GM18861 (cell line): ENCODE measurements around the gene PTDSS2.
"Not testable (repeated sequence)": the region's sequence is repeated elsewhere in the genome, so short reads cannot be mapped to it uniquely, and the experiment has no call there.

Source experiments
- ATAC-seq: cut with Tn5 transposase; IDR thresholded peaks from one replicate; pipeline ENCODE4 v1.9.1; 2021; ENCODE audit not compliant: unreplicated experiment

The PTDSS2 gene

DNA sequence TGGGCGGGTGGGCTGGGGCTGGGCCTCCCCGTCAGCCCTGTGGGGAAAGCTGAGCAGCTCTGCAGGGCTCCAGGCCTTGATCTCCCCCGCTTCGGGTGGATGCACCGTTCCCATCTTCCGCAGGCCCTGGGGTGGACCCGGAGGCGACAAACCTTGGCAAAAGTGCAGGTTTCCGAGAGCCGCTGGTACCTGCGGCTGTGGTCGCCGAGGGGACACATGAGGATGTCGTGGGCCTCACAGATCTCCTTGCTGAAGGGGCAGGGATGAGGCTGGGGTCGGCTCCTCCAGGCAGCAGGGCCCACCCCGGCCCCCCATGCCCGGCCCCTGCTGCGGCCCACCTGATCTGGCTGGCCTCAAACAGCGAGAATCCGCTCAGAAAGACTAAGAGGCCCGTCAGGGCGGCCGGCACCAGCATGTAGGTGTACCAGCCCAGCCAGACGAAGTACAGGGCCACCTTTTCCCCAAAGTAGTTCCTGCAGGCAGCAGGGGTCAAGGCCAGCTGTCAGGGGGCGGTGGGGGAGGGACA, 20.1 kb upstream of the PTDSS2 start:
- ATAC-seq, result no peak

DNA sequence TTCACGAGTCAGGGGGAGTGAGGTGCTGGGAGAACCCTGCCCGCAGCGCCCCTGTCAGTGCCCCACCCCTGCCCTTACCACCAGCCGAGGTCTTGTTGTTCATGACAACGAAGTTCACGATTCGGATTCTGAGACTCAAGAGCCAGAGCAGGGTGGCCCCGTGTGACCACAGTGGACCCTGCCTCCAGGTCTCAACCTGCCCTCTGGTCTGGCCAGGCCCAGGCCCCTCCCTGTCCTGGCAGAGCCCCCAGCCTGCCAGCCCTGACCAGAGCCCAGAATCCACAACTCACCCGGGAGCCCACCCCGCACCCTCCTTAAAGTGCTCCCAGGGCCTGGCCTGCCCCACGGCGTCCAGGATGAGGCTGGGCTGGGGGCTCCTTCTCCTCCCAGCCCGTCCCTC, 18.2 kb upstream of the PTDSS2 start:
- ATAC-seq, result no peak

DNA sequence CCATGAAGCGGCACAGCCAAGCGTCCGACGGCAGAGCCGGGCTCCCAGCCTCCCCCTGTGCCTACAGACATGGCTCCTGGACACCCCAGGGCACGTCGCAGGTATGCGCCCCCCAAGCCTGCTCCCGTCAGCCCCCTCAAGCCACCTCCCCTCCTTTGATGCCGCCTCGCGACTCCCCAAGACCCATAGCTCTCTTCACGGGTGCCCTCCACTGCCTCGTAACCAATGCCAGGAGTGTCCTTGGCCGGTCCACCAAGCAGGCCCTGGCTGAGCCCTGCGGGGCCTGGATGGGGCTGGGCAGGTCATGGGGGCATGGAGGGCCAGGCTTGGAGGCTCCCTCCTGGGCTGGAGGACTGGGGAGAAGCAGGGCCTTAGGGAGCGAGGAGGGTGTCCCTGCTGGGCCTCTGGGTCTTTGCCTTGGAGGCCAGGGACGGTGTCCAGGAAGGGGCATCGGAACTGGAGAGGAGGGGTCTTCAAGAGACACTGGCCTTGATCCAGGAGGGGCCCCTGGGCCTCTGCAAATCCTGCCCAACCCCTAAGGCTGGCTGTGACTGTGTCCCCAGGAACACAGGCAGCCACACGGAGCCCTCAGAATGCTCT, 17.5 kb upstream of the PTDSS2 start:
- ATAC-seq, result no peak

DNA sequence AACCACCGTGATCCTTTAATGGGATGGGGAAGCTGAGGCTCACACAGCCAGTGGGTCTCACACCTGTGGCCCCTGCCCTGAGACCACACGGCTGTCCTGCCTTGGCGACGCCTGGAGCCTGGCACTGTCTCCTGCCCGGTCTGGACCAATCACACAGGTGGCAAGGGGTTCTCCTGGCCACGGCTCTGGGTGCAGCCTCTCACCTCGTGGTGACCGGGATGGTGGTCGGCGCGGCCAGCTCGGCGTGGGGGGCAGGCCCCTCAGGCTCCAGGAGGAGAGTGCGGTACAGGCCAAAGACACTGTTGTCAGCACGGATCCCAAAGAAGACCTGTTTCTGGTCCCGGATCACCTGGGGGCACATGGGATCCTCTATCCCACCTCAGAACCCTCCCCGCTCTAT, 17.0 kb upstream of the PTDSS2 start:
- no peak for ATAC-seq

DNA sequence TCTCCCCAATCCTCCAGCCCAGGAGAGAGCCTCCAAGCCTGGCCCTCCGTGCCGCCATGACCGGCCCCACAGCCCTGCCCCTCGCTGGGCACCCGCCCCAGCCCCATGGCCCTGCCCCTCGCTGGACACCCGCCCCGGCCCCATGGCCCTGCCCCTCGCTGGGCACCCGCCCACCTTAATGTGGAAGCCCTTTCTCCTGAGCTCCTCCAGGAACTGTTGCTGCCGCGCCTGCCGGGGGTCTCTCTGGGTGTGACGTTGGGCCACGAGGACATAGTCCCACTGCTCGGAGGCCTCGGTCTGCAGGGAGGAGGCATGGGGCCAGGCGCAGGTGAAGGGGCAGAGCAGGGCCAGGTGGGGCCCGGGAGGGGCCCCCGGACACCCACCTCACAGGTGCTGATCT, 16.4 kb upstream of the PTDSS2 start:
- ATAC-seq, result no peak

DNA sequence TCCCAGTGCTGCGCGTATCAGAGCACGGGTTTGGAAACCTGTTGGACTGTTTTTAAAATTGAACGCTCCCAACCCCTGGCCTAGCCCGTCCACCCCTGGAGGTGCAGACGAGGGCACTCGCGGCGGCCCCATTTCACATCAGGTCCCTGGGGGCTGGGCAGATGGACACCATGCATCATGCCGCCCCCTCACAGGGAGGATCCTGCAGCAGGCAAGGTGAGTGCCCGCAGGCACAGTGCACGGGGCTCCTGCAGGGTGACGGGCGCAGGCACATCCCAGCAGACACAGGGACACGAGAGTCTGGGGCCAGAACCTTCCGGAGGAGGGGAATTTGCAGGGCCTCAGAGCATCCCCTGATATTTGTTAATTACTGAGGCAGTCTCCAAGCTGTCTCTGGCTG, 15.6 kb upstream of the PTDSS2 start:
- no peak for ATAC-seq

DNA sequence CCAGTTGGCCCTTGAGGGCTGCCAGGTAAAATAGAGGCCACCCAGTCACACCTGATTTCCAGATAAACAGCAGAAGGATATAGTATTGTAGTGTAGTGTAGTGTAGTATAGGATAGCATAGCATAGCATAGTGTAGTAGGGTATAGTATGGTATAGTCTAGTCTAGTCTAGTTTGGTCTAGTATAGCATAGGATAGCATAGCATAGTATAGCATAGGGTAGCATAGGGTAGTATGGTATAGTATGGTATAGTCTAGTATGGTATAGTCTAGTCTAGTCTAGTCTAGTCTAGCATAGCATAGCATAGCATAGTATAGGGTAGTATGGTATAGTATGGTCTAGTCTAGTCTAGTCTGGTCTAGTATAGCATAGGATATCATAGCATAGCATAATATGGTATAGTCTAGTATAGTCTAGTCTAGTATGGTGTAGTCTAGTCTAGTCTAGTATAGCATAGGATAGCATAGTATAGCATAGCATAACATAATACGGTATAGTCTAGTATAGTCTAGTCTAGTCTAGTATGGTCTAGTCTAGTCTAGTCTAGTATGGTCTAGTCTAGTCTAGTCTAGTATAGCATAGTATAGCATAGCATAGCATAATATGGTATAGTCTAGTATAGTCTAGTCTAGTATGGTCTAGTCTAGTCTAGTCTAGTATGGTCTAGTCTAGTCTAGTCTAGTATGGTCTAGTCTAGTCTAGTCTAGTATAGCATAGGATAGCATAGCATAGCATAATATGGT, 14.9 kb upstream of the PTDSS2 start:
- not testable (repeated sequence) for ATAC-seq

DNA sequence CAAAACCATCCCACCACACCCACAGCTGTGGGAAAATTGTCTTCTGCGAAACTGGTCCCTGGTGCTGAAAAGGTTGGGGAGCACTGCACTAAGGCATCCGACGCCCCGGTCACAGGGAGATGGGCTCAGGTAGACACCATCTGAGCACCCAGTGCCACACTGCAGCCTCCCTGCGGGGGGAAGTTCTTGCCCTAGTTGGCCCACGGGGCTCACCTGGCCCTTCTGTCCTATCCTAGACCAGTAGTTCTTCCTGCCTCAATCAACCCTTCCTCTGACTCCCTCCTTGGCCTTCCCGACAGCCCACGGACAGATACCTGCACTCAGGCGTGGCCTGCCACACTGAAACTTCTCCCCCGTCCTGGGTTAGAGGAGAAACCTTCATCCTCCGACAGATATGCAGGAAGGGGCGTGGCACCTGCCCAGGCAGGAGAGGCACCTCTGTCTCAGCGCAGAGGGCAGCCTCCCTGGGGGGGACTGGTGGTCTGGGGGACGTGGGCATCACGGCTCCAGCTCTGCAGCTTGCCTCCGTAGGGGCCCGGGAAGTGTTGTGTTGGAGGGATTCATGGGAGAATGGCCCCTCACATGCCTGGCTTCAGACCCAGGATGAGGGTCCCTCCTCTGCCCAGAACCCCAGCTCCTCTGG, 12.7 kb upstream of the PTDSS2 start:
- no peak for ATAC-seq

DNA sequence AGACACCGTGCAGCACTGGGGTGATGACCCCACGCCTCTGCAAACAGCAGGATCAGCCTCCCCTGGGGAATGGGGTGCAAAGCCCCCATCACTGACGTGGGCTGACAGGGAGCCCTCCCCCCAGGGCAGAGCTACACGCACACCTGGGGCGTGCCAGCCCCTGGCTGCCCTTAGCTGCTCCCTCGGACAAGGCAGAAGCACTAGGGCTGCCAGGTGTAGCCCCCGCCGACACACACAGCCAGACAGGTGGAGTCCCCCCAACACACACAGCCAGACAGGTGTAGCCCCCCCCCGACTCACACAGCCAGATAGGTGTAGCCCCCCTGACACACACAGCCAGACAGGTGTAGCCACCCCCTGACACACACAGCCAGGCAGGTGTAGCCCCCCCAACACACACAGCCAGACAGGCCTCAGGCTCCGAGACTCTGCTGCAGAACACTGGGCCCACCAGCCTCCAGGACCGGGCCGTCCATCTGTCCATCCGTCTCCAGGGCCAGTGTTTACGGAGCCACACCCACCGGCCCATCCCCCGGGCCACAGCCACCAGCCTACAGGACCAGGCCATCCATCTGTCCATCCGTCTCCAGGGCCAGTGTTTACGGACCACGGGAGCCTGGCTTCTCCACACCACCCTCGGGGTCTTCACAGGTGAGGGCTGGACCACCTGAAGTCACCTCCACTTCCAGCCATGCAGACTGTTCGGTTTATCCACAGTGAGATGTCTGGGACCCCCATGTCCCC, 11.8 kb upstream of the PTDSS2 start:
- no peak for ATAC-seq

DNA sequence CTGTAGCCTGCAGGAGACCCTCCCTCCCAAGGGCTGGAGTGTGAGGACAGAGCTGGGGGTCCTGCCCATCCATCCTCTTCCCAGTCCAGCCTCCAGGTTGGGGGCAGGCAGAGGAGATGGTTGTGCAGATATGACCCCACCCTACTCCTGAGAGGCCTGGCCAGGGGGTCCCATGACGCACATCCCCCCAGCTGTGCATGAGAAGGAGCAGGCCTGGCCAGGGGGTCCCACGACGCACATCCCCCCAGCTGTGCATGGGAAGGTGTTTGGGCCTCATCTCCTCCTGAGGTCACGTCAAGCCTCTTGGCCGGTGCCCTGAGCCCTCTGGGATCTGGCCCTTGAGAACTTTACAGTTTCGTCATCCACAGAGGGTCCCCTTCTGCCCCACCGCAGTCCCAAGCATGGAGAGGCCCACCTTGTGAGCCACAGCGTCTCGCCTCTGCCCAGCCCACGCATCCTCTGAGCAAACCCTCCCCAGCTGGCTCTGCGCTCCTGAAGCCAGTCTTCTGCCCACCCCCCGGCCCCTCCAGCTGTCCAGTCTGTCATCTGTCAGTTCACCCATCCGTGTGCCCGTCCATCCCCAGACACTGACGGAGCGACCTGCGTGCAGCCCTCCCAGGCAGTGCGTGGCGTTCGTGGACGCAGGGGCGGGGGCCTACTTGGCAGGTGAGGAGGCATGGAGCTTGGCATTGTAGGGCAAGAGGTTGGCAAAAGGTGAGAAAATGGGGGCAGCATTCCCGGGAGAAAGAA, 10.6 kb upstream of the PTDSS2 start:
- no peak for ATAC-seq

DNA sequence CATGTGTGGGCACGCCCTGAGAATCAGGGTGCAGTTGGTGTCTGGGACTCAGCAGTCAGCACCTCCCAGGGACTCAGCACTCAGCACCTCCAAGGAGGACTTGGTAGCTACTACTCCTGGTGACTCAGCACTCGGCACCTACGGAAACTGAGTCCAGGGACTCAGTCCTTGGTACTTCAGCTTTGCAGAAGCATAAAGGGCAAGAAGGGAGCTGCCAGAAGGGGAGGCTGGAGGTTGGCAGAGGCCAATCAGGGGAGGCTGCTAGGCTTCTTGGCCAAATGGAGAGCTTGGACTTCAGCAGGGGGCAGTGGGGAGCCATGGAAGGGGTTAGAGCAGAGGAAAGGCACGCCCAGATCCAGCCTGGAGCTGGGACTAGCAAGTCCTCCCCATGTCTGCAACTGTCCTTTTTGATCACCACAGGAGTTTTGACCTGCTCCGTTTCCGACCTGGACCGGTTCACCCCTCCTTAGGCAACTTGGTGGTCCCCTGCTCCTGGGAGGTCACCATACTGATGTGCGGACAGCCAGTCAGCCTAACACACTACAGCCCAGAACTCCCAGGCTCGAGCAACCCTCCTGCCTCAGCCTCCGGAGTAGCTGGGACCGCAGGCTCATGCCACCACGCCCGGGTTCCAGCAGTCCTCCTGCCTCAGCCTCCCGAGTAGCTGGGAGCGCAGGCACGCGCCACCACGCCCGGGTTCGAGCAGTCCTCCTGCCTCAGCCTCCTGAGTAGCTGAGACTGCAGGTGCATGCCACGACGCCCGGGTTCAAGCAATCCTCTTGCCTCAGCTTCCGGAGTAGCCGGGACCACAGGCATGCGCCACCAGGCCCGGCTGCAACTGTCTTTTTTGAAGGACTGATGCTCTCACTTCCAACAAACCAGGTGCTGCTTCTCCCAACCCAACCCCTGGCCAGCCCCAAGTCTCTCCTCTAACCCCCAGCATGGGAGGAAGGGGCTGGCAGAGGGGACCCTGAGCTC, 9.7 kb upstream of the PTDSS2 start:
- no peak for ATAC-seq

DNA sequence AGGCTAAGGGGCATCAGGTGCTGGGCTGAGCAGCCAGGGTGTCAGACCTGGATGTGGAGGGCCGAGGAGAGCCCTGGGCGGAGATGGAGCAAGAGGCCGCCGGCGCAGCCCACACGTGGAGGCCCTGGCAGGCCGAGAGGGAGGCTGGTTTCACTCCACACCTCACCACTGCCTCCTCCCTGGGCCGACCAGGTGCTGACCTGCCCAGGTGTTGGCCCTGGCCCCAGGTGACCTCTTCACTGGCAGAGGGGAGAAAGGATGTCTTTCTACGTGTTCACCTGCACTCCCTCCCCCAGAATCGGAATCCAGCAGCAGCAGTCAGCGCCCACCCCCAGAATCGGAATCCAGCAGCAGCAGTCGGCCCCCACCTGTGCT, 9.0 kb upstream of the PTDSS2 start:
- ATAC-seq, result no peak

DNA sequence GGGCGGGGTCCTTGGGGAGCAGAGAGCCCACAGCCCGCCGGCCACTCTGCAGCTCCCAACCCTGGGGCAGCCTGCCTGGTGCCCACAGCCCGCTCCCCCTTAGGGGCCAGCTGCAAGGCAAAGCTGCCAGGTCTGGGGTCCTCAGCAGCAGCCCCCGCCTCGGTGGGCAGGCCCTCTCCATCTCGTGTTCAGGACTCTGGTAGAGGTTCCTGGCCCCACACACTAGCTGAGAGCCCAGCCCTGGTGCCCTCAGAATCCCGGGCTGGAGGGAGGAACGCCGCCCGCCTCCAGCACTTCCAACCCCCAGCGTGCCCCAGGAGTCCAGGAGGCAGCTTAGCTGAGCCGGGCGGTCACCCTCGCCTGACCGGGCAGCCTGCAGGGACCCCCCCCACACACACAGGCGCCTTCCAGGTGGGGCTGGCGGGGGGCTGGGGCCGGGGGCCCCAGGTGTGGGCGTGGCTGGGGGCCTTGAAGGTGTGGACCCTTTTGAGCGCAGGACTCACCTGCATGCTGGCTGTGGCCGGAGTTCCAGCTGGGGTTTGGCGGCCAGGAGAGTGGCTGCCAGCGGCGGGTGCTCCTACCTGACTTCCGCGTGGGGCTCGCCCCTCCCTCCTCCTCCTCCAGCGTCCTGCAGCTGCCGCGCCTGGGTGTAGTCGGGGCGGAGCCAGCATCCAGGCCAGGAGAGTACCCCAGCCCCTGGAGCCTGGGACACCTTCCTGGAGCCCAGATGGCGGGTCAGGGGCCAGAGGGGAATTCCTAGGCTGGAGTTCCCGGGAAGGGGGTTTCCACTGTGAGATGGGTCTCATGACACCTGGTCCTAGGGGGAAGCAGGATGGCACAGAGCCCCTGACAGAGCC, 8.4 kb upstream of the PTDSS2 start, which contains the start of gene ANO9:
Gene ANO9 (minus strand): TSS at position 594 of the 857 bp plus-strand sequence. CDS start 85 bp downstream, at position 509.
- no peak for ATAC-seq

DNA sequence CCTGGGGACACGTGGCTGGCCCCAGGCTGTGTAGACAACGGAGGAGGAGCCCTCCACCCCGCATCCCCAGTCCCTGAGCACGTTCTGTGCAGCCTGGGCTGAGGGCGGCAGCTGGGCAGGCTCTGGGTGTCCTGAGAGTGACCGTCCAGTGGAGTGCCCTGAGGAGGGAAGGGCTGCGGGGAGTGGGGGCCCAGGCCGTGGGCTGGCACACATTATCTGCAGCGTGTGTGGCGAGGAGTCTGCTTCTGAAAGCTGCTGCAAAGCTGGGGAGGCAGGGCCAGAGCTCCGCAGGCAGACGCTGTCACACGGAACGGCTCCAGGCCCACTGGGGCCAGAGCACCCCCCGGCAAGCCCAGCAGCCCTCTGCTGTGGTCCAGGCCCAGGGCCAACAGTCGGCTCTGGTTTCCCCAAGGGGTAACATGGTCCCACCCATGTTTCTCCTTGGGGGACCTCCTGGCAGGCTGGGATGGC, 7.4 kb upstream of the PTDSS2 start:
- ATAC-seq, result no peak

DNA sequence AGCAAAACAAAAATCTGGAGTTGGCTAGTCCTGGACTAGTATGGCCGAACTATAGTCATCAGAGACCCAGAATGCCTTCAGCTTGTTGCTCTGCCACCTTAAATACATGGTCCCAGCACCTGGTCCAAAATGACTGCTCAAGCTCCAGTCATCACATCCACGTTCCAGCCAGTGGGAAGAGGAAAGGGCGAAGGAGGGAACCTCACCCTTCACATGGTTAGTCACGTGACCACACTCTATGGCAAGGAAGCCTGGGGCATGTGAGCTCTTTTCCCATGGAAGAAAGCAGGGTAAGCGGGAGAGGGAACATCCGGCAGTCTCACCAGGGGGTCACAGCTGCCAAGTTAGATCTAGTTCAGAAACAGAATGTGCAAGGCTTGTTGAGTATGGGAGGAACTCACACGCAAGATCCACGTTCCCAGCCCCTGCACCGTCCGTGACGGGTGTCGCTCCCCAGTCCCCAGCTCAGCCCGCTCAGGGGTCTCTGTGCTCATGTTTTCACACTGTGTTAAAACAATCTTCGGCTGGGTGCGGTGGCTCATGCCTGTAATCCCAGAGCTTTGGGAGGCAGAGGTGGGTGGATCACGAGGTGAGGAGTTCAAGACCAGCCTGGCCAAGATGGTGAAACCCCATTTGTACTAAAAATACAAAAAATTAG, 6.4 kb upstream of the PTDSS2 start:
- no peak for ATAC-seq

DNA sequence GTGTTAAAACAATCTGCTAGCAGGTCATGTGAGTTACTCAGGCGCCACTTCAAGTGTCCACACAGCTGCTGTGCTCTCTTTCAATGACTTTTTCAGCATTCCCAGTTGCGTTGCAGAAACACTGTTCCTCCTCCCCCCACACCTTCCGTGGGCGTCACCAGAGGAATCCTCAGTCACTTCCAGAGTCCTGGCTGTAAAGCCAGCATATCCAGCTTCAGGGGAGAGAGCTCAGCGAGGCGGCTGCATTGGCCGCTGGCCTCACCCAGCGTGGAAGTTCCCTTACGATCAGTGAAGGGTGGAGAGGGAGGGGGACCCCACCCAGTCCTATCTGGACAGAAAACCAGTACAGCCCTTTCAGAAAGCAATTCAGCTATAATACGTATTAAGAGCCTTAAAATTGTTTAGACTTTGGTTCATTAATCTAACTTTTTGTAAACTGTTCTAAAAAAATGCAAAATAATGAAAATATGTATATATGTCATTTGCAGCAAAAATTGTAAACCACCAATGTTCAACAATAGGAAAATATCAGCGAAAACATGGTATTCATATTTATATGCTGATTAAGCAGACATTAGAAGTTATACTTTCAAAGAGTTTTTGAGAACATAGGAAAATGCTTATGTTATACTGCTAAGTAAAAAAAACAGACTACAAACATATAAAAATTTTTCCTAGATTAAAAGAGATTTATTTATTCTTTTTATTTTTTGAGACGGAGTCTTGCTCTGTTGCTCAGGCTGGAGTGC, 5.5 kb upstream of the PTDSS2 start:
- no peak for ATAC-seq
